Liver (tissue), 9 donors: ENCODE data around the gene PLEKHB2. TPM values are rescaled to one million over a fixed set of nuclear protein-coding genes. Genes with fewer than 3 reads are reported as not detected.

Experiments used
- DNase-seq: peaks from one replicate; pipeline ENCODE4 v3.0.0-alpha.2; 2017; ENCODE audit warnings: low spot score
- H3K27ac ChIP-seq, 2 donors: one replicate each; pipeline ENCODE4 v1.7.0; 2013; ENCODE audit warnings: inconsistent platforms in 2 of 2, low read length in 2 of 2, control low read depth in 1 of 2, low read depth in 1 of 2, mild to moderate bottlenecking in 1 of 2
- H3K27me3 ChIP-seq, 4 donors: one replicate each; pipeline versions ENCODE4 v1.6.1 to v1.7.0; 2013; ENCODE audit warnings: low read length in 3 of 4, inconsistent platforms in 1 of 4, mild to moderate bottlenecking in 1 of 4, moderate library complexity in 1 of 4; ENCODE audit not compliant: control insufficient read depth in 4 of 4, insufficient read depth in 4 of 4
- H3K36me3 ChIP-seq, 4 donors: one replicate each; pipeline versions ENCODE4 v1.6.1 to v1.7.0; 2013; ENCODE audit warnings: low read length in 3 of 4, mild to moderate bottlenecking in 3 of 4, low read depth in 1 of 4, moderate library complexity in 1 of 4; ENCODE audit not compliant: control insufficient read depth in 4 of 4, insufficient read depth in 3 of 4
- H3K4me1 ChIP-seq, 4 donors: one replicate each; pipeline versions ENCODE4 v1.6.1 to v1.7.0; 2013; ENCODE audit warnings: low read length in 3 of 4, mild to moderate bottlenecking in 3 of 4, moderate library complexity in 1 of 4; ENCODE audit not compliant: control insufficient read depth in 4 of 4, insufficient read depth in 4 of 4
- H3K4me3 ChIP-seq, 3 donors: one replicate each; pipeline versions ENCODE4 v1.6.1 to v1.7.0; 2013; ENCODE audit warnings: low read length in 3 of 3, control low read depth in 1 of 3, low read depth in 1 of 3, mild to moderate bottlenecking in 1 of 3
- H3K9ac ChIP-seq, 2 donors: one replicate each; pipeline ENCODE4 v1.7.0; 2013; ENCODE audit warnings: low read length in 2 of 2, mild to moderate bottlenecking in 2 of 2, moderate library complexity in 2 of 2, control low read depth in 1 of 2, low read depth in 1 of 2
- H3K9me3 ChIP-seq, 4 donors: one replicate each; pipeline versions ENCODE4 v1.6.1 to v1.7.0; 2013; ENCODE audit warnings: low read length in 3 of 4; ENCODE audit not compliant: control insufficient read depth in 4 of 4
- ATF3 ChIP-seq: IDR thresholded peaks from 2 replicates; pipeline ENCODE4 v1.6.1; 2016; ENCODE audit warnings: antibody characterized with exemption
- CTCF ChIP-seq: fragments of 150-350 bp; IDR thresholded peaks from 2 replicates; pipeline ENCODE4 v1.5.1; 2017; ENCODE audit warnings: improper control_type of control experiment, low read depth, low read length; ENCODE audit not compliant: missing input control
- EGR1 ChIP-seq, 2 donors: IDR thresholded peaks; 2 replicates each; pipeline ENCODE4 v1.6.1; 2016 to 2018; ENCODE audit warnings: antibody characterized with exemption in 2 of 2, low read depth in 2 of 2
- FOXA1 ChIP-seq: IDR thresholded peaks from 2 replicates; pipeline ENCODE4 v1.6.1; 2016; ENCODE audit warnings: antibody characterized with exemption
- FOXA2 ChIP-seq: IDR thresholded peaks from 2 replicates; pipeline ENCODE4 v1.6.1; 2016; ENCODE audit warnings: antibody characterized with exemption
- GABPA ChIP-seq, 2 donors: IDR thresholded peaks in 1 of 2; conservative IDR thresholded peaks in 1 of 2; 2 replicates each; pipeline ENCODE4 v1.6.1; 2016; ENCODE audit warnings: antibody characterized with exemption in 2 of 2, mild to moderate bottlenecking in 1 of 2, moderate library complexity in 1 of 2
- HNF4A ChIP-seq, 2 donors: conservative IDR thresholded peaks; 2 replicates each; pipeline ENCODE4 v1.6.1; 2016; ENCODE audit warnings: antibody characterized with exemption in 2 of 2, mild to moderate bottlenecking in 2 of 2
- HNF4G ChIP-seq: IDR thresholded peaks from 2 replicates; pipeline ENCODE4 v1.6.1; 2016; ENCODE audit warnings: antibody characterized with exemption
- NR2F2 ChIP-seq: IDR thresholded peaks from 2 replicates; pipeline ENCODE4 v1.6.1; 2016; ENCODE audit warnings: antibody characterized with exemption
- RAD21 ChIP-seq, 2 donors: IDR thresholded peaks; 2 replicates each; pipeline ENCODE4 v1.6.1; 2016; ENCODE audit warnings: antibody characterized with exemption in 2 of 2, mild to moderate bottlenecking in 2 of 2
- SP1 ChIP-seq: IDR thresholded peaks from 2 replicates; pipeline ENCODE4 v1.6.1; 2018; ENCODE audit warnings: antibody characterized with exemption, mild to moderate bottlenecking
- TAF1 ChIP-seq: conservative IDR thresholded peaks from 2 replicates; pipeline ENCODE4 v1.6.1; 2016; ENCODE audit warnings: antibody characterized with exemption, mild to moderate bottlenecking
- YY1 ChIP-seq: IDR thresholded peaks from 2 replicates; pipeline ENCODE4 v1.6.1; 2016; ENCODE audit warnings: antibody characterized with exemption, mild to moderate bottlenecking
- WGBS: extraction: QIAGEN DNeasy Blood & Tissue Kit; methylation state at CpG from one replicate; pipeline ENCODE4 v1.1.7; 2013; 5-methylcytosine and 5-hydroxymethylcytosine counted together
- polyA plus RNA-seq, 2 donors: library from polyadenylated mRNA; stranded (reverse) in 1 of 2; unstranded in 1 of 2; fragments of 200-250 nt in 1 of 2; fragments of >200 nt in 1 of 2; fragmentation: Nextera tagmentation in 1 of 2; extraction: Ambion mirVana in 1 of 2; gene quantifications; one replicate each; pipeline versions ENCODE4 v1.2.1 to v1.2.3, GENCODE V29; 2013 to 2015
- total RNA-seq, 2 donors: library from RNA; depleted of rRNA; stranded (reverse); fragments of >200 nt; gene quantifications; one replicate each; pipeline ENCODE4 v1.2.3, GENCODE V29; 2014
- TF ChIP-seq, protein P1 (sequence below): IDR thresholded peaks from 2 replicates; pipeline ENCODE4 v1.6.1; 2016; ENCODE audit warnings: antibody characterized with exemption
- TF ChIP-seq, protein P2 (sequence below): IDR thresholded peaks from 2 replicates; pipeline ENCODE4 v1.6.1; 2016; ENCODE audit warnings: antibody characterized with exemption, mild to moderate bottlenecking
- TF ChIP-seq, protein P3 (sequence below): IDR thresholded peaks from 2 replicates; pipeline ENCODE4 v1.6.1; 2016; ENCODE audit warnings: antibody characterized with exemption
- donor health status: healthy.
- donor health status: healthy.
- donor health status: healthy.
- donor health status: healthy.
- donor health status: healthy.

The PLEKHB2 gene
- total and polyA plus RNA-seq, 4 donors: 8.6 to 34.9 (median 18.8) TPM

- Histone ChIP-seq H3K27me3 (no peaks in the 10 kb centered on the region), H3K27ac (no peak overlapping the region), H3K36me3 (peaks cover 0 to 10% (median 2%) of the 10 kb centered on the region in 4 donors), H3K4me3 (no peak overlapping the region), H3K4me1 (no peaks in the 10 kb centered on the region), H3K9ac (no peak overlapping the region), H3K9me3 (no peaks in the 10 kb centered on the region)
- TF ChIP-seq RAD21 (IDR thresholded peaks at IDR 0.05) (no peak), SP1 (no peak), TAF1 (no peak), HNF4G (no peak), GABPA (IDR thresholded peaks at IDR 0.05 in 1 of 2, conservative IDR thresholded peaks at IDR 0.05 in 1 of 2) (no peak), ATF3 (no peak), YY1 (no peak), FOXA1 (no peak), NR2F2 (no peak), CTCF (no peak), EGR1 (IDR thresholded peaks at IDR 0.05; ENCODE audit: low read depth in 2 of 2) (no peak)
- TF ChIP-seq, protein P1, sequence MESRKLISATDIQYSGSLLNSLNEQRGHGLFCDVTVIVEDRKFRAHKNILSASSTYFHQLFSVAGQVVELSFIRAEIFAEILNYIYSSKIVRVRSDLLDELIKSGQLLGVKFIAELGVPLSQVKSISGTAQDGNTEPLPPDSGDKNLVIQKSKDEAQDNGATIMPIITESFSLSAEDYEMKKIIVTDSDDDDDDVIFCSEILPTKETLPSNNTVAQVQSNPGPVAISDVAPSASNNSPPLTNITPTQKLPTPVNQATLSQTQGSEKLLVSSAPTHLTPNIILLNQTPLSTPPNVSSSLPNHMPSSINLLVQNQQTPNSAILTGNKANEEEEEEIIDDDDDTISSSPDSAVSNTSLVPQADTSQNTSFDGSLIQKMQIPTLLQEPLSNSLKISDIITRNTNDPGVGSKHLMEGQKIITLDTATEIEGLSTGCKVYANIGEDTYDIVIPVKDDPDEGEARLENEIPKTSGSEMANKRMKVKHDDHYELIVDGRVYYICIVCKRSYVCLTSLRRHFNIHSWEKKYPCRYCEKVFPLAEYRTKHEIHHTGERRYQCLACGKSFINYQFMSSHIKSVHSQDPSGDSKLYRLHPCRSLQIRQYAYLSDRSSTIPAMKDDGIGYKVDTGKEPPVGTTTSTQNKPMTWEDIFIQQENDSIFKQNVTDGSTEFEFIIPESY: no peak
- no peak for DNase-seq
- 86% methylated on average over 23 of the region's 23 CpGs for WGBS
Observed at GRCh38 chr2:131154647-131155046, 49.5 kb downstream of the PLEKHB2 start.

DNA sequence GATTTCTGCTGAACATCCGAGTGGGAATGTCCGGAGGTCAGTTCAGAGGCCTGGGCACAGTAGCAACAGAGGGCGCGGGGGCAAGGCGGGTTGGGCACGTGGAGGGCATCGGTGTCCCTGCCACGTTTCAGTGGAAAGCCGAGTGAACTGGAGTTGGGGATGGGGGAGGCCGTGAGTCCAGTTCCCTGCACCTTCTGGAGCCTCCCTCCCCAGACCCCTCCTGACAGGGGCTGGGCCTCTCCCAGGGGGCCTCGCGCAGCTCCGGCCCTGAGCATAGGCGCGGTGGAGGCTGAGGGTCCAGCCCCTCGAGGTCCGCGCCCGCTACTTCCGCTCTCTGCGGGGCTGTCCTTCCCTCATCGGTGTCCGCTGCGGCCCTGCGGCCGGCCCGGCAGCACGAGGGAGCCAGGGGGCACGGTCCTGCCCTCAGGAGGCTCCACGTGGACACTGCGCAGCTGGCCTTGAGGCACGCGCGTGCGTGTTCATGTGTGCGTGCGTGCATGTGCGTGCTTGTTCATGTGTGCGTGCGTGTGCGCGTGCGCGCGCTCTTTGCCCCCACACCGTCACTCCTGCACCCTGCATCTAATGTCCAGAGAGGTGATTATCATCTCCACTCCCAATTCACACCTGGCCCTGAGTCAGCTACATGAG, 50.2 kb downstream of the PLEKHB2 start:
- no peak for DNase-seq
- Histone ChIP-seq H3K4me3 (no peak overlapping the region), H3K27ac (no peak overlapping the region), H3K36me3 (peaks cover 0 to 7% (median 1%) of the 10 kb centered on the region in 4 donors), H3K9ac (no peak overlapping the region), H3K27me3 (no peaks in the 10 kb centered on the region), H3K4me1 (no peaks in the 10 kb centered on the region), H3K9me3 (no peaks in the 10 kb centered on the region)
- TF ChIP-seq HNF4A (conservative IDR thresholded peaks at IDR 0.05) (no peak), RAD21 (IDR thresholded peaks at IDR 0.05) (no peak), FOXA2 (no peak), NR2F2 (no peak)
- TF ChIP-seq, protein P2, sequence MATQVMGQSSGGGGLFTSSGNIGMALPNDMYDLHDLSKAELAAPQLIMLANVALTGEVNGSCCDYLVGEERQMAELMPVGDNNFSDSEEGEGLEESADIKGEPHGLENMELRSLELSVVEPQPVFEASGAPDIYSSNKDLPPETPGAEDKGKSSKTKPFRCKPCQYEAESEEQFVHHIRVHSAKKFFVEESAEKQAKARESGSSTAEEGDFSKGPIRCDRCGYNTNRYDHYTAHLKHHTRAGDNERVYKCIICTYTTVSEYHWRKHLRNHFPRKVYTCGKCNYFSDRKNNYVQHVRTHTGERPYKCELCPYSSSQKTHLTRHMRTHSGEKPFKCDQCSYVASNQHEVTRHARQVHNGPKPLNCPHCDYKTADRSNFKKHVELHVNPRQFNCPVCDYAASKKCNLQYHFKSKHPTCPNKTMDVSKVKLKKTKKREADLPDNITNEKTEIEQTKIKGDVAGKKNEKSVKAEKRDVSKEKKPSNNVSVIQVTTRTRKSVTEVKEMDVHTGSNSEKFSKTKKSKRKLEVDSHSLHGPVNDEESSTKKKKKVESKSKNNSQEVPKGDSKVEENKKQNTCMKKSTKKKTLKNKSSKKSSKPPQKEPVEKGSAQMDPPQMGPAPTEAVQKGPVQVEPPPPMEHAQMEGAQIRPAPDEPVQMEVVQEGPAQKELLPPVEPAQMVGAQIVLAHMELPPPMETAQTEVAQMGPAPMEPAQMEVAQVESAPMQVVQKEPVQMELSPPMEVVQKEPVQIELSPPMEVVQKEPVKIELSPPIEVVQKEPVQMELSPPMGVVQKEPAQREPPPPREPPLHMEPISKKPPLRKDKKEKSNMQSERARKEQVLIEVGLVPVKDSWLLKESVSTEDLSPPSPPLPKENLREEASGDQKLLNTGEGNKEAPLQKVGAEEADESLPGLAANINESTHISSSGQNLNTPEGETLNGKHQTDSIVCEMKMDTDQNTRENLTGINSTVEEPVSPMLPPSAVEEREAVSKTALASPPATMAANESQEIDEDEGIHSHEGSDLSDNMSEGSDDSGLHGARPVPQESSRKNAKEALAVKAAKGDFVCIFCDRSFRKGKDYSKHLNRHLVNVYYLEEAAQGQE: no peak
- TF ChIP-seq, protein P3, sequence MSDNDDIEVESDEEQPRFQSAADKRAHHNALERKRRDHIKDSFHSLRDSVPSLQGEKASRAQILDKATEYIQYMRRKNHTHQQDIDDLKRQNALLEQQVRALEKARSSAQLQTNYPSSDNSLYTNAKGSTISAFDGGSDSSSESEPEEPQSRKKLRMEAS: no peak
- WGBS: 93% methylated on average over 46 of the region's 46 CpGs
